OCI-LY3 (cell line): Measurements from ENCODE around the gene HTT.
A peak's percentile ranks its signal among the peaks of the same experiment; 100 is the strongest.

Source experiments
- H2AFZ ChIP-seq: fragments of 200-600, 300-600 bp; shearing (Covaris generic); 2 replicates; pipeline ENCODE4 v1.6.0; 2014; ENCODE audit warnings: antibody characterized with exemption, low read depth, low read length
- H3K27ac ChIP-seq: fragments of 200-600, 300-600 bp; sonication (generic); 2 replicates; pipeline ENCODE4 v1.5.1; 2014; ENCODE audit warnings: mild to moderate bottlenecking, low read length, moderate library complexity, mixed read lengths
- H3K27me3 ChIP-seq: fragments of 200-600, 300-600 bp; sonication (generic); 2 replicates; pipeline ENCODE4 v1.6.1; 2014; ENCODE audit warnings: low read depth, low read length, mixed read lengths
- H3K36me3 ChIP-seq: fragments of 200-600, 300-600 bp; sonication (generic); replicated peaks from 2 replicates; pipeline ENCODE3; 2014; ENCODE audit warnings: low read depth, low read length, mixed read lengths
- H3K4me1 ChIP-seq: fragments of 300-600, 200-600 bp; sonication (generic); 2 replicates; pipeline ENCODE4 v1.6.1; 2014; ENCODE audit warnings: low read length, mixed read lengths
- H3K4me2 ChIP-seq: fragments of 200-600, 300-600 bp; sonication (generic); 2 replicates; pipeline ENCODE4 v1.6.1; 2014; ENCODE audit warnings: low read length, mixed read lengths
- H3K4me3 ChIP-seq: fragments of 300-600, 200-600 bp; sonication (generic); 2 replicates; pipeline ENCODE4 v1.5.1; 2014; ENCODE audit warnings: antibody characterized with exemption, mild to moderate bottlenecking, low read length, moderate library complexity
- H3K79me2 ChIP-seq: fragments of 300-600, 200-600 bp; shearing (Covaris generic); 2 replicates; pipeline ENCODE4 v1.6.1; 2014; ENCODE audit warnings: mild to moderate bottlenecking, low read length, mixed read lengths
- H3K9ac ChIP-seq: fragments of 300-600, 200-600 bp; shearing (Covaris generic); 2 replicates; pipeline ENCODE4 v1.6.0; 2014; ENCODE audit warnings: mild to moderate bottlenecking, low read length, moderate library complexity
- H3K9me3 ChIP-seq: fragments of 200-600, 300-600 bp; shearing (Covaris generic); 2 replicates; pipeline ENCODE4 v1.6.1; 2014; ENCODE audit warnings: low read length, mixed read lengths; ENCODE audit not compliant: insufficient read depth
- H4K20me1 ChIP-seq: fragments of 200-600, 300-600 bp; sonication (generic); 2 replicates; pipeline ENCODE4 v1.6.1; 2016; ENCODE audit warnings: low read length, mixed read lengths; ENCODE audit not compliant: insufficient read depth
- EZH2phosphoT487 ChIP-seq: fragments of 200-600 bp; shearing (Covaris generic); IDR thresholded peaks from 2 replicates; pipeline ENCODE4 v1.6.1; 2018; ENCODE audit warnings: antibody characterized with exemption, mixed run types, low read depth
- TF ChIP-seq, protein P1 (sequence below): fragments of 200-600, 300-600 bp; sonication (generic); IDR thresholded peaks from 2 replicates; pipeline ENCODE4 v1.5.1; 2014; ENCODE audit warnings: antibody characterized with exemption, low read length, low read depth

The HTT gene

DNA sequence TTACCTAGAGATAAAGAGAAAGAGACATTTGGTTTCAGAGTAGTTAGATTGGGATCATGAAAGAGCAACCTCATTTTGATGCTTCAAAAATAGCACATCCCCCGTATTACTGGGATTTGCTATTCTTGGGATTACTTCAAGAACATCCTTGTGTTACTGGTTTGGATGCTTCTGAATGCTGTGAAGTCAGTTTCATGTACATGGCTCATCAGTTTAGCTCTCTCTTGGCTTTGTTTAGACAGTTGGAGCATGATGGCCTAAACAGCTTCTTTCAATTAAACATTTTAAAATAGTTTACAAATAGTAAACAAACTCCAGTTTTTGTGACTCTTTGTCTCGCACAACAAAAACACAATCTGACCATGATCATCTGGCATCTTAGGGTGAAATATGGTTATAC lies 23.9 kb downstream of the HTT start:
- peaks cover 54% of the 10 kb centered on the region for H3K79me2 ChIP-seq
- no peaks in the 10 kb centered on the region for H3K27me3 ChIP-seq
- H2AFZ ChIP-seq = no peak overlapping the region
- H3K27ac ChIP-seq = no peak overlapping the region
- H3K4me3 ChIP-seq = no peak overlapping the region
- H3K9me3 ChIP-seq = no peaks in the 10 kb centered on the region
- peaks cover 56% of the 10 kb centered on the region for H4K20me1 ChIP-seq
- H3K4me2 ChIP-seq = no peak overlapping the region
- H3K36me3 ChIP-seq = peaks cover 58% of the 10 kb centered on the region
- H3K9ac ChIP-seq = no peak overlapping the region
- H3K4me1 ChIP-seq = no peaks in the 10 kb centered on the region
- TF ChIP-seq, protein P1, sequence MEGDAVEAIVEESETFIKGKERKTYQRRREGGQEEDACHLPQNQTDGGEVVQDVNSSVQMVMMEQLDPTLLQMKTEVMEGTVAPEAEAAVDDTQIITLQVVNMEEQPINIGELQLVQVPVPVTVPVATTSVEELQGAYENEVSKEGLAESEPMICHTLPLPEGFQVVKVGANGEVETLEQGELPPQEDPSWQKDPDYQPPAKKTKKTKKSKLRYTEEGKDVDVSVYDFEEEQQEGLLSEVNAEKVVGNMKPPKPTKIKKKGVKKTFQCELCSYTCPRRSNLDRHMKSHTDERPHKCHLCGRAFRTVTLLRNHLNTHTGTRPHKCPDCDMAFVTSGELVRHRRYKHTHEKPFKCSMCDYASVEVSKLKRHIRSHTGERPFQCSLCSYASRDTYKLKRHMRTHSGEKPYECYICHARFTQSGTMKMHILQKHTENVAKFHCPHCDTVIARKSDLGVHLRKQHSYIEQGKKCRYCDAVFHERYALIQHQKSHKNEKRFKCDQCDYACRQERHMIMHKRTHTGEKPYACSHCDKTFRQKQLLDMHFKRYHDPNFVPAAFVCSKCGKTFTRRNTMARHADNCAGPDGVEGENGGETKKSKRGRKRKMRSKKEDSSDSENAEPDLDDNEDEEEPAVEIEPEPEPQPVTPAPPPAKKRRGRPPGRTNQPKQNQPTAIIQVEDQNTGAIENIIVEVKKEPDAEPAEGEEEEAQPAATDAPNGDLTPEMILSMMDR = no peak
- TF ChIP-seq EZH2phosphoT487 = no peak

DNA sequence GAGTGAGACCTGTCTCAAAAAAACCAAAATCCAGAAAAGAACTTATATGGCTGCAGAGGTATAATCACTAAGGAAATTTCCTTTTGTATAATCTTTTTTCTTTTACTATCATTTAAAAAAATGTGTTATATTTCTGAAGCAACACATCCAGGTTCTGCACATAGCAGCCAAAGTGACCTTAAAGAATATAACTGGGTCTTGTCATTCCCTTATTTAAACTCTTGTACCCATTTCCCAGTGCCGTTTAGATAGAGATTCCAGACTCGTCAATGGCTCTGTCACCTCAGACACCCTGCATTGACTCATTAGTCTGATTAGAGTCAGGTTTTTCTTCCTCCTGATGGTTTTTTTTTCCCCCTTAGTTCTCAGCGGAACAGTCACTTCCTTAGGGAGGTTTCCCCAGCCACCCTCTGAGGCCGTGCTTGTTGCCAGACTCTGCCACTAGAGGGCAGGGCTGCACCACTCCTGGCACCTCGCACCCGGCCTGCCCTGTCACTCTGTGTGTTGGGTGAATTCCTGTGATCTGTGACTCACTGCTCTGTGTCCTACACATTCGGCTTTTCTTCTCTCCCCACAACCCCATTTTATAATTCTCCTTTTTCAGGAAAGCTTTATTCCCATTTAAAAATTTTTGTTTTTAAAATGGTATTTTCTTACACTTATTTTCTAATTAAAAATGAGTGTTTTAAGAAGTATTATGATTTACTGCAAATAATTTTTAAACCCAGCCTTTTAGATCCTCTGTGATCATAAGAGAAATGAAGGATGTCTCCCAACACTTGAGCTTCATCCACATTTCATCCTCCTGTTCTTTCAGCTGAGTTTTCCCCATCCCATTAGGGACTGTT lies 32.1 kb downstream of the HTT start:
- no peak overlapping the region for H3K9ac ChIP-seq
- no peak overlapping the region for H3K4me3 ChIP-seq
- peaks cover 76% of the 10 kb centered on the region for H4K20me1 ChIP-seq
- peak overlapping the region; percentile 29 for H3K27ac ChIP-seq
- peak overlapping the region; percentile 28; the same call in 1 of the 2 replicates for H3K4me2 ChIP-seq
- H3K9me3 ChIP-seq = no peaks in the 10 kb centered on the region
- peaks cover 14% of the 10 kb centered on the region for H3K4me1 ChIP-seq
- TF ChIP-seq EZH2phosphoT487 = no peak
- TF ChIP-seq, protein P1 = peak; percentile 94
- no peaks in the 10 kb centered on the region for H3K27me3 ChIP-seq
- H3K36me3 ChIP-seq = peaks cover 61% of the 10 kb centered on the region
- H3K79me2 ChIP-seq = peaks cover 46% of the 10 kb centered on the region
- H2AFZ ChIP-seq = no peak overlapping the region

DNA sequence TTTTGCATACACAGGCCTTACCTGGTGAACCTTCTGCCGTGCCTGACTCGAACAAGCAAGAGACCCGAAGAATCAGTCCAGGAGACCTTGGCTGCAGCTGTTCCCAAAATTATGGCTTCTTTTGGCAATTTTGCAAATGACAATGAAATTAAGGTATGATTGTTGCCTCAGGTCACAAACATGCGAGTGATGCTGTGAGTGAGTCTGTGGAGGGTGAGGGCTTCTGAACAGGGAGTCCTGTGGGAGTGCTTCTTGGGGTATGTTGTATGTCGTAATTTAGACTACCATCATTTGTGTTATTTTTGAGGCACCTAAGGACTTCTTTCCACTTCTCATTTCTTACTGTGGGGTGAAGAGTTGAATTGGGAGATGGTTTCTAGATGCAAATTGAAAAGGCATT lies 32.8 kb downstream of the HTT start:
- Histone ChIP-seq H3K9ac (no peak overlapping the region), H3K27ac (no peak overlapping the region), H3K36me3 (peaks cover 61% of the 10 kb centered on the region), H3K9me3 (no peaks in the 10 kb centered on the region), H3K4me1 (peaks cover 14% of the 10 kb centered on the region), H3K27me3 (no peaks in the 10 kb centered on the region), H3K4me2 (no peak overlapping the region), H3K79me2 (peaks cover 47% of the 10 kb centered on the region), H3K4me3 (no peak overlapping the region), H4K20me1 (peaks cover 76% of the 10 kb centered on the region), H2AFZ (no peak overlapping the region)
- TF ChIP-seq, protein P1 = no peak
- no peak for TF ChIP-seq EZH2phosphoT487

GRCh38 chr4:3107691-3108121 lies 33.2 kb downstream of the HTT start:
- TF ChIP-seq, protein P1 = no peak
- no peak for TF ChIP-seq EZH2phosphoT487
- no peaks in the 10 kb centered on the region for H3K9me3 ChIP-seq
- H3K4me2 ChIP-seq = no peak overlapping the region
- peaks cover 61% of the 10 kb centered on the region for H3K36me3 ChIP-seq
- H3K4me1 ChIP-seq = peaks cover 14% of the 10 kb centered on the region
- no peak overlapping the region for H3K9ac ChIP-seq
- no peak overlapping the region for H2AFZ ChIP-seq
- H4K20me1 ChIP-seq = peaks cover 76% of the 10 kb centered on the region
- H3K79me2 ChIP-seq = peaks cover 47% of the 10 kb centered on the region
- H3K4me3 ChIP-seq = no peak overlapping the region
- H3K27me3 ChIP-seq = no peaks in the 10 kb centered on the region
- H3K27ac ChIP-seq = no peak overlapping the region
